ENCODE measurements around the gene NAA16. TPM values are rescaled to one million over a fixed set of nuclear protein-coding genes. Genes with fewer than 3 reads are reported as not detected.
"Not testable (repeated sequence)": the region's sequence is repeated elsewhere in the genome, so short reads cannot be mapped to it uniquely, and the experiment has no call there.

Gene NAA16
- total RNA-seq, 3 donors from 2014 or later, result 16.2 to 33.1 (median 22.0) TPM

GRCh38 chr13:41419206-41419605 lies 108.1 kb downstream of the NAA16 start:
- Histone ChIP-seq H3K9me3 (peaks cover 0 to 4% of the 10 kb centered on the region in 2 donors), H3K27me3 (no peaks in the 10 kb centered on the region), H3K4me1 (no peaks in the 10 kb centered on the region), H3K36me3 (no peaks in the 10 kb centered on the region), H3K4me3 (no peak overlapping the region), H3K27ac (no peak overlapping the region)
- DNase-seq (ENCODE audit: low spot score in 2 of 2), result no peak
- TF ChIP-seq POLR2A (IDR thresholded peaks at IDR 0.05) (no peak), CTCF (IDR thresholded peaks at IDR 0.05) (no peak), POLR2AphosphoS5 (IDR thresholded peaks at IDR 0.05) (no peak)
- intact Hi-C loops (cut with DNase I; ENCODE audit: low total_unique reads), result no loop called here

DNA sequence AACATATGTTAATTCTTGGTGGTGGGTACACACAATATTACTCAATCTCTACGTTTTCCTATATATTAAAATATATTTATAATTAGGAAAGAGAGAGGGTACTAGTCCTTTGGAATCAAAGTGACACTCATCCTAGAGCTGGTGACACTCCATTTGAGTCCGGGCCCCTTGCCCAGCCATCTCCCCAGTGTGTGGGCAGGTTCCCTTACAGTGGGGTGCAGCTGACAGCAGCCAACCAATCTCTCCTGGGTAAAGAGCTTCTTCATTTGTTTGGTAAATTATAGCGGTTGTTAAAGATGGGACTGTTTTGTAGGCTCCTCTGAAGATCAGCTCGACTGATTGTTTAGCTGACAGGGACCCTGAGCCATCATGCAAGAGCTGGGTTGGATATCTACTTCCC lies 109.1 kb downstream of the NAA16 start:
- intact Hi-C loops (cut with DNase I; ENCODE audit: low total_unique reads), result no loop called here

DNA sequence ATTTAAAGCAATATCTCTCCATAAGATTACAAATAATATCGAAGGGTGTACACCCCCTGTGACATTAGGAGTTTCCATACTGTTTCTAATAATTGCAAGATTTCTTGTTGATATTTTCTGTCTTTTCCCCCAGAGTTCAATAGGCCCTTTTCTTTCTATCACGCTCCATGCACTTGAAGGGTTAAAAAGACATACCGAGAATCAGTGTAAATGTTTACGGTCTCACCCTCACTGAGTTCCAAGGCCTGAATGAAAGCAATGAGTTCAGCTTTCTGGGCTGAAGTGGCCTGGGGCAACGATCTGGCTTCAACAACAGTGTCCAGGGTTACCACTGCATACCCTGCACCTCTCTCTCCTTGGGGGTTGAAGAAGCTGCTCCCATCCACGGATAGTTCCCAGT lies 110.3 kb downstream of the NAA16 start:
- H3K27me3 ChIP-seq; intact Hi-C loops (cut with DNase I; ENCODE audit: low total_unique reads); H3K36me3 ChIP-seq; H3K27ac ChIP-seq; DNase-seq (ENCODE audit: low spot score in 2 of 2); H3K4me3 ChIP-seq; H3K4me1 ChIP-seq; H3K9me3 ChIP-seq: not testable (repeated sequence)

More for the DNA sequence above, 109.1 kb downstream of the NAA16 start:
- H3K9me3 ChIP-seq, result peaks cover 0 to 4% of the 10 kb centered on the region in 2 donors
- DNase-seq (ENCODE audit: low spot score in 2 of 2), result no peak
- no peaks in the 10 kb centered on the region for H3K4me1 ChIP-seq
- H3K36me3 ChIP-seq, result no peaks in the 10 kb centered on the region
- no peaks in the 10 kb centered on the region for H3K27me3 ChIP-seq
- H3K27ac ChIP-seq, result no peak overlapping the region
- H3K4me3 ChIP-seq, result no peak overlapping the region
- TF ChIP-seq POLR2A (IDR thresholded peaks at IDR 0.05), result no peak
- no peak for TF ChIP-seq CTCF (IDR thresholded peaks at IDR 0.05)
- TF ChIP-seq POLR2AphosphoS5 (IDR thresholded peaks at IDR 0.05), result no peak

GRCh38 chr13:41421983-41422382 lies 110.9 kb downstream of the NAA16 start:
- DNase-seq (ENCODE audit: low spot score in 2 of 2); H3K36me3 ChIP-seq; intact Hi-C loops (cut with DNase I; ENCODE audit: low total_unique reads); H3K4me1 ChIP-seq; H3K27ac ChIP-seq; H3K27me3 ChIP-seq; H3K9me3 ChIP-seq; H3K4me3 ChIP-seq: not testable (repeated sequence)

- DNase-seq (ENCODE audit: low spot score in 2 of 2); intact Hi-C loops (cut with DNase I; ENCODE audit: low total_unique reads); H3K4me1 ChIP-seq; H3K36me3 ChIP-seq; H3K4me3 ChIP-seq; H3K27ac ChIP-seq; H3K27me3 ChIP-seq; H3K9me3 ChIP-seq: not testable (repeated sequence)
Observed at GRCh38 chr13:41423259-41423658, 112.2 kb downstream of the NAA16 start.

GRCh38 chr13:41424675-41425074 lies 113.6 kb downstream of the NAA16 start:
- H3K4me1 ChIP-seq; H3K27ac ChIP-seq; intact Hi-C loops (cut with DNase I; ENCODE audit: low total_unique reads); H3K4me3 ChIP-seq; H3K36me3 ChIP-seq; DNase-seq (ENCODE audit: low spot score in 2 of 2); H3K27me3 ChIP-seq; H3K9me3 ChIP-seq: not testable (repeated sequence)

- TF ChIP-seq POLR2A (IDR thresholded peaks at IDR 0.05), result no peak
- TF ChIP-seq POLR2AphosphoS5 (IDR thresholded peaks at IDR 0.05), result no peak
- TF ChIP-seq CTCF (IDR thresholded peaks at IDR 0.05), result no peak
- no peak overlapping the region for H3K4me3 ChIP-seq
- no peaks in the 10 kb centered on the region for H3K9me3 ChIP-seq
- no peaks in the 10 kb centered on the region for H3K4me1 ChIP-seq
- H3K27me3 ChIP-seq, result peaks cover 0 to 7% of the 10 kb centered on the region in 2 donors
- no peak overlapping the region for H3K27ac ChIP-seq
- intact Hi-C loops (cut with DNase I; ENCODE audit: low total_unique reads), result no loop called here
- no peak for DNase-seq (ENCODE audit: low spot score in 2 of 2)
- H3K36me3 ChIP-seq, result no peaks in the 10 kb centered on the region
Observed at GRCh38 chr13:41426047-41426446, 115.0 kb downstream of the NAA16 start.

Other genes with a start within 250 kb of the NAA16 start
- gene WBP4, start 249.8 kb upstream of the NAA16 start, total RNA-seq, result 10 to 100 TPM; 12.7 to 16.5 (median 13.1) TPM
- 1 to 10 TPM; 4.6 to 10.0 (median 8.2) TPM for gene KBTBD6, start 178.5 kb upstream of the NAA16 start, total RNA-seq
- gene KBTBD7, start 116.7 kb upstream of the NAA16 start, total RNA-seq, result 10 to 100 TPM in 1 of 3 donors, 1 to 10 TPM in 2; 5.4 to 15.5 (median 7.9) TPM
- gene MTRF1, start 47.7 kb upstream of the NAA16 start, total RNA-seq, result 10 to 100 TPM; 10.4 to 18.6 (median 12.8) TPM
- gene RGCC, start 146.3 kb downstream of the NAA16 start, total RNA-seq, result 100 to 1,000 TPM in 1 of 3 donors, 10 to 100 TPM in 2; 91.8 to 112 (median 95.7) TPM

All from breast epithelium (tissue), 4 donors.